NCI-H1092 treated with DMSO at 0.1 percent for 48 hours (cell line): ENCODE measurements around the gene HOXA11.

ENCODE experiments used
- DNase-seq: peaks from one replicate; lab custom pipeline; 2025; lab: John Stamatoyannopoulos, UW

Gene HOXA11

DNA sequence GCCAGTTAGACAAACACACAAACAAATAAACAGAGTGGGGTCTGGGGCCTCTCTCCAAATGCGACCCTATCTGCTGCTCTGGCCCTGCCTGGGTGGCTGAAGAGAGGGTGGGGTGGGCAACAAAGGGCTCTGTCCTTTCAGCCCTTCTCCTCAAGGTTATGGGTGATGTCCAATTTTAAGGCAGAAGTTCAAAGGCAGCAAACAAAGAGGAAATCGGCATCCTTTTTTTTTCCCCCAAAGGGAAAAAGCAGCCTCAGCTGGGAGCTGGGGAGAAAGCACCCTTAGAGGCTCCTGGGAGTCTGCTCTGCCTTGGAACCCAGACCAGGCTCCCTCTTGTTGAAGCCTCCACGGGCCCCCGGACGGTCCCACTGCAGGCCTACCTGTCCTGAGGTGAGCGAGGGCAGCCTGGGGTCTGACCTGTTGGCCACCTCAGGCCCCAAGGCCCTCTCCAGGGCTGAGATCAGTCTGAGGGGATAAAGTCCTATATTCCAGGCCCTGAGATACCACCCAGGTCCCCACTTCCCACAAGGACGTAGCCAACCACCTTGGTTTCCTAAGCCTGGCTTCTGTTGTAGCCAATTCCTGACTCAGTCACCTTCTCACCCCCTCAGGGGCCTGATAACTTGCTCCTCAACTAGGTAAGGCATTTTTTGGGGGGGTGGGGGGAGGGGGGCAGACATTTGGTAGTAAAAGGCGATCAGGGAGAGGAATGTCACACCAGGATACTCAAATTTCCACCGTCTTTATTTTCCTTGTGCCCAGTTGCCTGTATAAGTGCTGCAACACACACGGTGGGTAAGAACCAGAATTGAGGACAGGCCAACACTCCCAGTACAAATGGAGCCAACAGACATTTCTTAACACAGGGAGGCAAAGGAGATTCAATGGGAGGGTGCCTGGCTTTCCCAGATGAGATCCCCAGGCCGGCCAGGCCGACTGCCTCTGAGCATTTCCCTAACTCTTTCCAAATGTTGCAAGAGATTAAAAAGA is 4.3 kb downstream of the HOXA11 start:
- DNase-seq, result no peak

DNA sequence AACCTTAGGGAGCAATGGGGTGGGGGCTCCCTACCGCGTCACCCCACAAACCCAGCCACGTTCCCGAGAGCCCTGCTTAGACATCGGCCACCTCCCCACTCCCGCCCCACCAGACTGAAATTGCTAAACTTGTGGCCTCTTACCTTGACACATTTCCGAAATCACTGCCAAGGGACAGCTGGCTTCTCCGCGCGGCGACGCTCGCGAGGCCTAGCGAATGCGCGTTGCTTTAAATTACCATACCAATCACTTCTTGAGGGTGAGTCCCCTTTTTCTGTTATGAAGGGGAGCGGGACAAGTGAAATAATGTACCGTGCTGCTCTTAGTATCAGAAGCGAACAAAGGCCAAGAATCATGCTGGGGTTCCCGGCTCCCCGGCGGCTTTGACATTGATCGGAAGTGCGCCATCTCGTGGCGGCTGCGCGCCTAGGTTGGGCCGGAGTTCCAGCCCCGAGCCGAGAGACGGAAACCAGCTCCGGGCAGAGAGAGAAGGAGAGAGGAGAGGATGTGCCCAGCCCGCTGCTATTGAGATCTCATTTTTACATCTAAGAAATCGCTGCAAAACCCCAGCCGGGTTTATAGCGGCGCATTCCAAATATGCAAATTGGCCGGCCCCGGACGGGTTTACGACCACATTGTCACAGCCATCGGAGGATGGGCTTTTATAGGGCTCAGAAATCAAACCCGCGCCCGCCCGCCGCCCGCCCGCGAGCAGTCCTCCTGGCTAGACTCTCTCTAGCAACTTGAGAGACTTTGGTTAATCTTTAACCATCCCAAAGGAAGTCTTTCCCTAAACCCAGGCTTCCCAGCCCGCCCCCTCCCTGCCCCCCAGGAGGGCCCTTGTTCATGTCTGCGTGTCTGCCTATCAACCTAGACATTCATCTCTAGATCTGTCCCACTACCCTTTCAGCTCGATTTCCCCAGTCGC is 5.3 kb downstream of the HOXA11 start:
- DNase-seq, result no peak

DNA sequence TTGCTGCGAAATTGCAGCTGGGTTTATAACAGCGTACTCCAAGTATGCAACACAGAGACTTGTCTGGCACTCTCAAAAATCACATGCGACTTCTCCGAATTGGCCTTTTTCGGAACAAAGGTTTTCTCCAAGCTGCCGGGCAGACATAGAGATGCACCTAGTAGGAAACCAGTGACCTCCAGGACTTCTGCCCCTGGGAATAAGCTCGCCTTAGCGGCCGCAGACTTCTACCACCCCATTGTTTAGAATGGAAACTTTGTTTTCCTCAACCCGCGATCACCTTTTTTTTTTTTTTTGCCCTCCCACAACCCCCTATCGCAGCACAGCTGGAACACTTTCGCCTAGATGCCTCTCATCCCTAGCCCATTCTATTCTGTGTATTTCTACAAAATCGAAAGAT is 6.0 kb downstream of the HOXA11 start:
- no peak for DNase-seq

DNA sequence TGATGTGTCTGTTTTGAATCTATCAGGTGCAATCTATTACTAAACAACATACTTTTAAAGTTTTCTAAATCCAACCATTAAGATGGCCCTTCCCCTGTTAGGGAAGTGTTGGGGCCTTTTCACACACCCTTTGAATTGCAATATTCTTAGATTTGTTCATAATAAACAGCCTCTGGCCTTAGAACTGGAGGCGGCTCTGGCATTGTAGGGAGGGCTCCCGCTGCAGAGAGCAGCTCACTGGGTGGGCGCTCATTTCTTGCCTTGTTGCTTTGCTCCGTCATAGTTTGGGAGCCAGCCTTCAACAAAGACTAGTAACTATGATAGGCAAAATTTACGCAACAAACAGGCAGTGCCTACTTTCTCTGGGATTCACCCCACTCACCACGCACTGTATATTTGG is 6.7 kb downstream of the HOXA11 start:
- DNase-seq, result no peak

DNA sequence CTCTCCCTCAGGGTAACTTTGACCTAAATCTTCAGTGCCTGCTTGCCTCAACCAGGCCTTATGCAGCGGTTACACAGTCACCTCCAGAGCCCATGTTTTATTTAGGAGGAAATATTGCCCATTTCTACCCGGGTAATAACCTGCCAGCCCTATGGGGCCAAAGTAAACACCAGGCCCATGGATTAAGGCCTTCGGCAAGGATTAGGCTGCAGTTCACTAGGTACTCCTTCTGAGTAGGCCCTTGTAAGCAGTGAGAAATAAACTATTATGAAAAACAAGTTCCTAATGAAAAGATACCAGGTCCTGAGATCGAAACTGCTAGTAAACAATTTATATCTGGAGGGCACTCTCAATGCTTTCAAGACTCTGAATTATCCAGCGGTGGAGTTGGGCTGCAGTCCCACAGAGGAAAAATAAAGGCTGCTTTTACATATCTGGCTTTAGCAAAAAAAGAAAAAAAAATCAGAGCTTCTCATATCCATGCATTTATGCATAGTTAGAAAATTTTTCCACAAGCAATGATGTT is 7.2 kb downstream of the HOXA11 start:
- DNase-seq, result no peak

DNA sequence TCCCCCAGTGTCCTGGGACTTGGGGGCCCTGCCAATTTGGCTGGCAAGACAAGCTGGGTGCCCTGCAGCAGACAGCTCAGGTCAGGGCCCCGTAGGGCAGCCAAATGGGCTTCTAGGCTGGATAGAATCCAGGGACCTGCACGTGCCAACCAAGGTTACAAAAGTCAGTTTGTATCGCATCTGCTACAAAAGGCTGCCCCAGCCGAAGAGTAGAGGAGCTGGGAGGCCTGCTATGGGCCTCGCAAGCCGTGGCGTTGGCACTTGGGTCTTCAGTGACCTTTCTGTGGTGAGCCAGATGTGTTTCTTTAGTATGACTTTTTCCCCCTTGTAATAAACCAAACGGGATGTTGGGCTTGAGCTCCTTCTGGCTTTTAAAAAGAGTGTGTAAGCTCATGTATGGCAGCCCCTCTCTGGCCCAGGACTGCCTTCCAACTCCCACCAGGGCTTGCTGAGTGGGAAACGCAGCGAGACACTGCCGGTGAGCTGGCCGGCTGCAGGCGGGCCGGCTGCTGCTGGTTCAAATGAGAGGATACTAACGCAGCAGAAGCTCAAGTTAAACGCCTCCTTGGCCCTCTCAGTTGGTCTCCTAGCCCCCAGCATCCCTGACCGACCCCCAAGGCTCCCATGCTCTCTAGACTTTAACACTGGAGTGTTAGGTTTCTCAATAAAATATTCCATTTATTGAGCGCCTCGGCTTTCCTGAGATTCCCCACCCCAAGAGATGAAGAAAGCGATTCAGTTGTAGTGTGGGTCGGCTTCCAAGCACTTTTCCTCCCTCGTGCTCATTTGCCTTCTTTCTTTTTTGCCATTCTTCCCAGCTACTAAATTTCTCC is 7.9 kb downstream of the HOXA11 start:
- DNase-seq, result no peak

DNA sequence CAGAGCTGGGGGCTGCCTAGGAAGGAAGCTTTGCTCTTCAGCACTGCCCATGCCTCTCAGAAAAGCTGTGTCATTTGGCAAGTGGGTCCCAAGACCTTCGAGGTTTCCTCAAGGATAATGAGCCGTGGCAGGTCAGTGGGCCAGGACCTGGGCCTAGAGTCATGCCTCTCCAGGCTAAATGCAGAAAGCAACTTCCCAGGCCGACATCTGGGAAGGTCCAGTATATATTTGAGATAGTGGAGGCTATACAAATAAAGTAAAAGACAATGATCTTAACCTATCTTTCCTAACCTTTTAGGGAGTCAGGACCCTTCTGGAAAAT is 8.5 kb downstream of the HOXA11 start:
- DNase-seq, result no peak

DNA sequence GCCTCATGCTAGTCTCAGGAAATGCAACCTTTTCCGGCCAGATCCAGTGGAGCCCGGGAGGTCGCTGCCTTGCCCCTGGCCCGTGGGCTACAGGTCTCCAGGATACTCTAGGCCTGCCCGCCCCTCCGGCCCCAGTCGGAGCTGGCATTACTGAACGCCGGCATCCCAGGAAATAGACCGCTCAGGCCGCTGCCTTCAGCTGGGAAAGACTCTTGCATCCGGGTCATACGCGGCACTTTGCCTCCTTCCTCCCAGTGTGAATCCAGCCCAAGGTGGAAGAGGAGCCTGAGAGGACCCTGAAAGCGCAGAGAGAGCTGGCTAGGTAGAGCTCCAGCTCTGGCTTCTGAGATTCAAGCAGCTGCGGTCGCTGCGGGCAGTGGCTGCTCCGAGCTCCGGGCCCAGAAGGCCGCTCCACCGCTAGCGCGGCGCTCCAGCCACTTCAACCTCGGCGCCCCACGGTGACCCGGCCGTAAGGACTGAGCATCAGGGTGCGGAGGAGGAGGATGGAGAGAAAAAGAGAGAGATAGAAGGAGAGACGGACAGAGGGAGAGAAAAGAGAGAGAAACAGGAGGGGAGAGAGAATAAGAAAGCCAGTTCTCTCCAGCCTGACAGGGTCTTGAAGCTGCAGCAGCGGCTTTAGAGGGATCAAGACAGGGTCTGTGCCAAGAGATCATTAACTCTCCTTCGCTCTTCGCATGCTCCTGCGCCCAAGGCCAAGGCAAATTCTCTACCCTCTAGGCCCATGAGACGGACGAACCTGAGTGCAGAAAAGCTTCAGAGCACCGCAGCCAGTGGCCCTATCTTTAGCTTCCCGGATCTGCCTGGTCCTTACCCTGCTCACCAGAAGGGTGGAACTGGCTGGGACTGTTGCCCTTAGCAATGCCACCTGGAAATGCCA is 9.2 kb downstream of the HOXA11 start:
- DNase-seq, result no peak

DNA sequence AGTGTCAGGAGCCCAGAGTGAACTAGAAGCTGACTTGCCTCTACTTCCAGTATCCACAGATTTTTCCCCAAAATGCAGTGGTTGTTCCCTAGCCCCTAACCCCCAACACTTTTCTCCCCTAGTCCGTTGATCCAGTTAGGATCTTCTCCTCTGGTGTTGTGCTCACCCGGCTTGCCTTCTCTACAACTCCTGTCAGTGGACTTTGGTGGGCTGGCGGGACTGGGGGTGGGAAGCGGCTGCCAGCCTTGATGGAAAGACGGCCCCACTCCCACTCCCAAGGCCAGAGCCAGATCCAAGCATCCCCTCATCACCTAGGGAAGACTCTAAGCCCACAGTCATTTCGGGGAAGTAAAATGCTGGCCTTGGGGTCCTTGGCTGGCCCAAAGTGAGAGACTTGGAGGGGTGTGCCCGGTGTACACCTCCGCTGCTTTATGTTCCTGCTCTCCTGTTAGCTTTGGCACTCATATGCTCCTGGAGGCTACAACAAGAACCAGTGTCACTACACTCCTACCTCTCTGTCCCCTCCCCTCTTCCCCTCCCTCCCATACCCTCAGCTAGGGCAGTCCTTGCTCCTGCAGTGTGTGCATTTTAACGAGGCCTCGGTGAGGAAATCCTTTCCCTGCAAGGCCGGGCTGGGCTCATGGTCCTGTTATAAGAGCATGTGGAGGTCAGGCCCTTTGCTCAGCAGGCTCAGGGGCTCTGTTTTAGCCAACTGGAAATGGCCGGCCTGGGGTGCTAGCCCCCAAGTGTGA is 10.0 kb downstream of the HOXA11 start:
- DNase-seq, result no peak

DNA sequence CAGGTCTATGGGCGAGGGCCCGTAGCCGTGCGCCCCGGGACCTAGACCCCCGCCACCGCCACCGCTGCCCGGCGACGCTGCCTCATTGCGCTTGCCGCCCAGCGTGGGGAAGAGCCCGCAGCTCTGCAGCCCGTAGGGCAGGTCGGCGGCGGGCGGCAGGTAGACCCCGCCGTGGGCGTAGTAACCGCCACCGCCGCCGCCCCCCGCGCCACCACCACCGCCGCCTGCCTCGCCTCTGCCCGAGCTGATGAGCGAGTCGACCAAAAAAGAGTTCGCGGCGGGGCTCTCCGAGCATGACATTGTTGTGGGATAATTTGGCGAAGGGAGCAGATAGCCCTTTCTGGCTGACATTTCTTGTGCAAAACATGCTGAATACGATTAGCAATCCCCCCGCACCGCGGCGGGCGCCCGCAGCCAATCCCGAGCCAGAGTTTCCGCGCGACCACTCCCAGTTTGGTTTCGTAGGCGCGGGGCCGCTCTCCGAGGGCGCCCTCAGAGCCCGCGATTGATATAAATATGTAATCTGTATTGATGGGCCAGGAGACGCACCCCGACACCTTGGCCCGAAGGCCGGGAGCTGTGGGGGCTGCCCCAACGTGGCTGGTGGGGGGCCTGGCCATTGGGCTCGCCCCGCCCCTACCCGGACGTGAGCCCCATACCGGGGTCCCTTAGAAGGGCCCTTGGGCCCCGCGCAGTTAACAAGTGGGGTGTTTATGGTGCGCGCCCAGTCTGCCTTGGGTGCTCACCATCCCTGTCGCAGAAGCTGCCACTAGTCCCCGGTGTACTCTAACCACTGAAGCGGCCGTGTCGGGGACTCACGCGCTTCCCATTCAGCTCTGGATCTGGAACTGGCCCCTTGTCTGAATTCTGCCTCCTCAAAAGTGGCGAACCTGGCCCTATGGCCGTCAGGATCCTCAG is 10.8 kb downstream of the HOXA11 start, which contains the start of gene HOXA10:
Gene HOXA10 (minus strand): TSS at position 365 of the 918 bp plus-strand sequence. CDS start 14 bp downstream, at position 351.
- no peak for DNase-seq

DNA sequence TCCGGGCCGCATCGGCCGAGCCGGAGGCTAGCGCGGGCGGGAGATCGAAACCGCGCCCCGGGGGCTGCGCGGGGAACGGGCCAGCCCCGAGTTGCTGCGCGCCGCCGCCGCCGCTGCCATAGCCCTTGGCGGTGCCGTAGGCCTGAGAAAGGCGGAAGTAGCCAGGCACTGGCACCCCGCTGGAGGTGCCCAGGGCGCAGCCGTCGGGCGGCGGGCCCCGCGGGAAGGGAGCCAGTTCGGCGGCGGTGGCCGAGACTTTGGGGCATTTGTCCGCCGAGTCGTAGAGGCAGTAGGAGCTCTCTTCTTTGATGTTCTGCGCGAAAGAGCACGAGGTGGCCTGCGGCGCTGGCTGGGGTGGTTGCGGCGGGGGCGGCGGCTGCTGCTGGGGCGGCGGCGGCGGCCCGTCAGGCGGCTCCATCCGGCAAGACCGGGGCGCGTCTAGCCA is 11.5 kb downstream of the HOXA11 start:
- DNase-seq, result no peak

DNA sequence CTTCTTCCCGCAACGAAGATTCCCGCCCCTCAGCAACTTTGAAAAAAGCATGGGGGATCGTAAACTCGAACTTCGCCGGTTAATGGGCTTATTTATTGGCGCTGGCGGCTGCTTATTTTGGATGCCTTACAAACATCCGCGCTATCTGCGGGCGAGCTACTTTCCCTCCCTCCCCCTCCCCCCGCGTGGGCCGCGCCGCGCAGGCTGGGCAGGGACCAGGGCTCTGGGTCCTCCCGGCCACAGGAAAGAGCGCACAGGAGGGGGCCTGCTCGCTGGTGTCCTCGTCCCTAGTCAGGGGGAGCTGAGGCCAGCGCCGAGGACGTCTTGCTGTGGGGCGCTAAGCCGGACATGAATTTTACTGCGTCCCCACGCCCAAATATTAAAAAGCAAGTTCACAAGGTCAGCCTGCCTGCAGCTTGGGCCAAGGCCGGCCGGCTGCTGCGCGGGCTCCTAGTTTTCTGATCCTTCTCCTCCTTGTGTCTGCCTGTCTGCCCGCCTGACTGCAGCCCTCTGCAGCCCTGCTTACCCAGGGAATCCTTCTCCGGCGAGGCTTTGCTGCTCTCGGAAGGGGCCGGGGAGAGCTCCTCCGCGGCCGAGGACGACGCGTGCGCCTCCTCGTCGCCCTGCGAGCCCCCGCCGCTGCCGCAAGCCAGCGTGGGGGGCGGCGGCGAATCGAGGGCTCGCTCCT is 12.1 kb downstream of the HOXA11 start:
- DNase-seq, result no peak

DNA sequence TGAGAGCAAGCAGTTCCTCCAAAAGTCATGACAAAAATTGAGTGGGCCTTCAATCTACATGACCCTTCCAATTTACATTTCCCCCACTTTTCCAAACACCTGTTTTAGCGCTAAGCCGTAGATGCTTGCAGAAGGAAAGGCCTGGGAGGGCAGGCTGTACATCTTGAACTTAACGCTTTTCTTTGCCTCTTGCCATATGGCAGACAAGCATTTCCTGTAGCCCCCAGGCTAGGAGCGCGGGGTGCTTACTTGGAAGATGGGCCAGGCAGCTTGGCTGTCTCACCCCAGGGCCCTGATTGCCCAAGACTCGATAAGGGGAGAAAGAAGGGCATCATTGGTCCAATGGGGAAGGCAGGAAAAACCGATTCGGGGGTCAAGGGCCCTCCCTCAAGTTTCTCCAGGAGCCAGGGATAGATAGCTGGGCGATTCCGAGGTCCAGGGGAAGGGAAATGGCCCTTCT is 12.7 kb downstream of the HOXA11 start:
- no peak for DNase-seq

DNA sequence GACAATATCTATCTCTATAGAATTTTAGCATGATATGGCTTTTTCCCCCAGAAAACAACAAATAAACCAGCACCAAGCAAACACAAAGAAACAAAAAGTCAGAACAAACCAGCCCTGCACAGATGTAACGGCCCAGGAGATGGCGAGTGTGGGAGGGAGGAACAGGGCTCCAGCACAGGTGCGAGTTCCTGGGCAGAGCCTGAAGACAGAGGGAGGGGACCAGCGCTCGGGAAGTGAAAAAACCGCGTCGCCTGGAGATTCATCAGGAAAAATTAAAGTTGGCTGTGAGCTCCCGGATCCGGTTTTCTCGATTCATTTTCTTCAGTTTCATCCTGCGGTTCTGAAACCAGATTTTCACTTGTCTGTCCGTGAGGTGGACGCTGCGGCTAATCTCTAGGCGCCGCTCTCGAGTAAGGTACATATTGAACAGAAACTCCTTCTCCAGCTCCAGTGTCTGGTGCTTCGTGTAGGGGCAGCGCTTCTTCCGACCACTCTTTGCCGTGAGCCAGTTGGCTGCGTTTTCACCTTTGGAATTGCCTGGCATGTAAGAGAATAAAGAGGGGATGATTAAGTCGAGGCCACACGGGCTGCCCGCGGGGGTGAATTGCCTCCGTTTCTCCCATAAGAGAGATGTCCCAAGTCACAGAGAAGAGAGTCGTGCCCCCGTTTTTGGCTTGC is 13.3 kb downstream of the HOXA11 start:
- DNase-seq, result no peak

DNA sequence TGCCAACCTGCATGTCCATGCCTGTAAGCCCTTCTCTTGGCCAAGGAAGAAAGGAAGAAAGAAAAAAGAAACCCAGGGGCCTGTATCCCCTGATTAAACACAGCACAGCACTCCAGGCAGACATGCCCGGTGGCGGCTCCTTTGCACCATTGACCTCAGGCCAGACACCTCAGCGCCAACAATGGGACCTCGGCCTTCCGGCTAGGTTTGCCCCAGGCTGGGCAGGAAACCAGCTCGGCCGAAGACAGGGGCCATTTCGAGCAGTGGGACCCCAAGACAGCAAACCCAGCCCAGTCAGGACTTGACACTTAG is 13.8 kb downstream of the HOXA11 start:
- no peak for DNase-seq

DNA sequence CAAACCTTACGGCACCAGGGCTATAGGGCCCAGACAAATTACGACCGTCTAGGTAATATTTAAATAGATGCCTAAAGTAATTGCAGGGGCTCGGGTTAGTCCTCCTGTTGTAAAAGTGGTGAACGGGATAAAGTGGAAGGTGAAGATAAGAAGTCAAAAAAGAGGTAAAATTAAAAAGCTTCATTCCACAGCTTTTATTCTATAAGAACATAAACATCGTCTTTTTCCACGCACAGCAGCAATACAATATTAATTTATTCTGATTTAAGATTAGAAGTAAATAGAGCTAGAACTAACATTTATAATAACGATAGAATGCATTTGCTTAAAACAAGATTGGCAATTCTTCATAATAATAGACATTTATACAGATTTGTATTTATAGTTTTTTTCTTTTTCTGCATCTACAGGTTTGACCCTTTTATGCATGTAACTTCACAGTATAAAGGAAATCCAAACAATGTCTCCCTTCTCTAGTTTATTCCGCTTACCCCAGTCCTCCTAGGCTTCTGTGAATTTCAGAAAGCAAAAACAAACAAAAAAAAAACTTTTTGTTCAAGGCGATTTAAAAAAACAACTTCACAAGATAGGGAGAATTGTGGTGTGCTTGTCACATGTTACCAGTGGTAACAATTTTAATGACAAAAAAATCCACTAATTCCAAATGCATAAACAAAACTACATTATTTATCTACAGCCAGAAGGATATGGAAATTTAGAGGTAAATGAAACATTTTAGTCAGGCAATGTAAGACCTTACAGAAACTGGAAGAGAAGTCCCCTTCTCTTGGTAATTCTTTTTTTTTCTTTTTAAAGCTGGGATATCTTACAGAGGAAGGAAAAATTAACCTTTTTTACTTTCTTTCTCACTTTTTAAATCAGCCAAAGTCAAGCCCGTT is 14.4 kb downstream of the HOXA11 start:
- no peak for DNase-seq
